ENCODE measurements around the gene COX6B2.

COX6B2 gene

DNA sequence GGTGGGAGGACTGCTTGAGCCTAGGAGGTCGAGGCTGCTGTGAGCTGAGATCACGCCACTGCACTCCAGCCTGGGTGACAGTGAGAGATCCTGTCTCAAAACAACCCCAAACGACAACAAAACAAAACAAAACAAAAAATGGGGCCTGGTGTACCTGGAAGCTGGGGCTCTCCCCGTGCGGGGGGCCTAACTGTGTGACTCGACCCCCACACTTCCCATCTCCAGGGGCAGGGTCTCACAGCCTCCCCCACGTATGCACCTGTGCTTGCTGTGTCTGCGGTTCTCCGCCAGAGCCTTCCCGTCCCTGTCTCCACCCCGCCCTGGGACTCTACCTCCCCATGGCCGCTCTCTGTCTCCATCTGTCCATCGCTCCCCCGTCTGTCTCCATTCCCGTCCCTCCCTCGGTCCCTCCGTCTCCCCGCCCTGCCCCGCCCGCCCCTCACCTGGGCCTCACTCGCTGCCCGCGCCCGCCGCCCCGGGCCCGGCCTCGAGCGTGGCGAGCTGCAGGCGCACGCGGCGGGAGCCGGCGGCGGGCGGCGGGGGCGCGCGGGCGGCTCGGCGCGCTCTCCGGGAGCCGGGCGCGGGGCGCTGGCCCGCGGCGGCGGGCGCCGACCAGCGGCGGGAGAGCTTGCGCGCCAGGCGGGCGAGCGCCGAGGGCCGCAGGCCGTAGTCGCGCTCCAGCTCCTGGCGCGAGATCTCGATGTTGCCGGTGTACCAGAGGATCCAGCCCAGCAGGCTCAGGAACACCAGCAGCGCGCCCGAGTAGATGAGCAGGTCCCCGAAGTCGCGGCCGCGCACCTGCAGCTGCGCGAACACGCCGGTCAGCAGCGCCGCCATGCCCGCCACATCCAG lies 29.0 kb upstream of the COX6B2 start:
- peak in 1 of 2 experiments; percentile 21 for DNase-seq (ENCODE audit: low read depth in 2 of 2)

DNA sequence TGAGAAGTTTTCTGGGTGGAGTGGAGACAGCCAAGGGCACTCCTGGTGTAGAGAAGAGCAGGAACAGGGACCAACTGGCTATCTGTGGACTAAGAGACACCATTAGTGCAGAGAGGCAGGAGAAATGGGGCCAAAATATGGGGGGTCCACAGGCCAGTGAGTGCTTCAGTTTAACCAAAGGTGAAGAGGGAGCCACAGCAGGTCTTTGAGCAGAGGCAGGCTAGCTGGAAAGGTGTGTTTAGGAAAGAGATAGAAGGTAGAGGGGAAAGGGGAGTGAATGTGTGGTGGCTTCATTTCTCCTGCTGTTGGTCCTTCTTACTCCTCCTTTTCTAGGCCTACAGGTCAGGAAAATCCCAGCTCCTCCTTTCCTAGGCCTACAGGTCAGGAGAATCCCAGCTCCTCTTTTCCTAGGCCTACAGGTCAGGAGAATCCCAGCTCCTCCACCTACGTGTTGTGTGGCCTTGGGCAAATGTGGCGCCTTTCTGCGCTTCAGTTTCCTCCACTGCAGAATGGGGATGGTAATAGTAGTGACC lies 28.1 kb upstream of the COX6B2 start:
- DNase-seq (ENCODE audit: low read depth in 2 of 2): no peak

DNA sequence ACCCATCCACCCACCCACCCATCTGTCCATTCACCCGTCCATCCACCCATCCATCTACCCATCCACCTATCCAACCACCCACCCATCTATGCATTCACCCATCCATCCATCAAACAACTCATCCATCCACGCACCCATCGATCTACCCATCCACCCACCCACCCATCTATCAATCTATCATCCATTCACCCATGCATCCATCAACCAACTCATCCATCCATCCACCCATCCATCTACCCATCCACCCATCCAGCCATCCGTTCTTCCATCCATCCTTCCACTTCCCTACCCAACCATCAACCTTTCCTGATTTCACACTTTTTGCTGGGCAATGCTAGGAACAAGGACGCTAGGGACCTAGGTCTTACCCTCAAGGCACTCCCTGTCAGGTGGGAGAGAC lies 27.5 kb upstream of the COX6B2 start:
- no peak for DNase-seq (ENCODE audit: low read depth in 2 of 2)

DNA sequence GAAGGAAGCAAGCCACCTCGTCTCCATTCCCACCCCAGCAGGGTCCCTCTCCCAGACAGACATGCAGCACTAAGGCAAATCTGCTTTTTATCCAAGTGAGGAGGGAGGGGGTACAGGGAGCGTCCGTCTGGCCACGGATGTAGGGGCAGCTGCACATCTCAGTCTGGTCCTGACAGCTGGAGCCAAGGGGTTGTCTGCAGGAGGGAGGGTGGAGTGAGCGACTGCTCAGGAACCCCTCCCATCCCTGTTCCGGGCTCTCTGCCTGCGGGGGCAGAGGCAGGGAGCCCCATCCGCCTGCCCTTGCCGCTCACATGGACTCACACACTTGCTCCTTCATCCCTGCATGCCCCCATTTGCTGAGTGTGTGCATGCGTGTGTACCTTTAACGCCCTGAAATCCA lies 24.7 kb upstream of the COX6B2 start:
- no peak for DNase-seq (ENCODE audit: low read depth in 2 of 2)

DNA sequence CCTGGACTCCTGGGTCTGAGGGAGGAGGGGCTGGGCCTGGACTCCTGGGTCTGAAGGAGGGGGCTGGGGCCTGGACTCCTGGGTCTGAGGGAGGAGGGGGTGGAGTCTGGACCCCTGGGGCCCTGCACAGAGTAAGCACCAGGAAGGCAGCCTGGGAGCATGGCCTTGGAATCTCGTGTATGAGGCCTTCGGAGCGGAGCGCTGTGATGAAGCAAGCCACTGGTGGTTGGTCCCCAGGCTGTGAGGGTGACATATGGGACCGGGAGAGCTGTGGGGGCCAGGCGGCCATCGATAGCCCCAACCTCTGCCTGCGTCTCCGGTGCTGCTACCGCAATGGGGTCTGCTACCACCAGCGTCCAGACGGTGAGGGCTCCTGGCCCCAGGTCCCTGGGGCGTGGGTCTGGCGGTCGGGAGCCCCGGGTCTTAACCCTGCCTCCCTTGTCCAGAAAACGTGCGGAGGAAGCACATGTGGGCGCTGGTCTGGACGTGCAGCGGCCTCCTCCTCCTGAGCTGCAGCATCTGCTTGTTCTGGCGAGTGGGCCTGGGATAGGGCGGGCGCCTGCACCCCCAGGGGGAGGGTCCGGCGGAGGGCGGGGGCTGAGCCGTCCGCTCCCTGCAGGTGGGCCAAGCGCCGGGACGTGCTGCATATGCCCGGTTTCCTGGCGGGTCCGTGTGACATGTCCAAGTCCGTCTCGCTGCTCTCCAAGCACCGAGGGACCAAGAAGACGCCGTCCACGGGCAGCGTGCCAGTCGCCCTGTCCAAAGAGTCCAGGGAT lies 23.0 kb upstream of the COX6B2 start:
- no peak for DNase-seq (ENCODE audit: low read depth in 2 of 2)

DNA sequence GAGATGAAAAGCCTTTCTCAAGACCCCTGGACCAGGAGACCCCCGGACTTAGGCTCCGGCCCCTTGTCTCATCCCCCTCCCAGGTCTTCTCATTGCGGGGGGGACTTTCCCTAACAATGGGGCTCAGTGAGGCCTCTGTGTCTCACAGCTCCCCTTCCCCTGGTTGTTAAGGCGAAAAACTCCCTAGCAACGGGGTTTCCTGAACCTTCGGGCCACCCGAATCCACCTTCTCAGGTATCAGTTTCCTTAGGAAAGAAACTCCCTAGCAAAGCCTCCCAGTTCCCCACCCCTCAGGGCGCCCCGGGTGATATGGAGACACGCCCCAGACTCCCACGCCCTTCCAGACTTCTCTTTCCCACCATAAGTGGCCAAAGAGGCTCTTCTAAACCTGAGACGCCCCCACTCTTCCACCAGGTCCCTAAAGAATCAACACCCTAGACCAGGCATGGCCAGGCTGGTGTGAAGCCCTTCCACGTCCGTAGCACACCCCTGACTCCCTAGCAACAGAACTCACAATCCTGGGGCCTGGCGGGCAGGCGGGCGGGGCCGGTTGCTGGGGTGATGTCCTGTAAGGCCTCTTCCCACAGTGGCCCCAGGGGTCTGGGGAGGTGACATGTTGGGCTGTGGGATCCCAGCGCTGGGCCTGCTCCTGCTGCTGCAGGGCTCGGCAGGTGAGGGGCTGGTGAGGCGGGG lies 21.9 kb upstream of the COX6B2 start, which contains the start of gene TMEM190:
TMEM190 (plus strand) TSS at position 586 of the 693 bp plus-strand sequence; CDS start at position 614, 28 bp downstream.
- no peak for DNase-seq (ENCODE audit: low read depth in 2 of 2)

DNA sequence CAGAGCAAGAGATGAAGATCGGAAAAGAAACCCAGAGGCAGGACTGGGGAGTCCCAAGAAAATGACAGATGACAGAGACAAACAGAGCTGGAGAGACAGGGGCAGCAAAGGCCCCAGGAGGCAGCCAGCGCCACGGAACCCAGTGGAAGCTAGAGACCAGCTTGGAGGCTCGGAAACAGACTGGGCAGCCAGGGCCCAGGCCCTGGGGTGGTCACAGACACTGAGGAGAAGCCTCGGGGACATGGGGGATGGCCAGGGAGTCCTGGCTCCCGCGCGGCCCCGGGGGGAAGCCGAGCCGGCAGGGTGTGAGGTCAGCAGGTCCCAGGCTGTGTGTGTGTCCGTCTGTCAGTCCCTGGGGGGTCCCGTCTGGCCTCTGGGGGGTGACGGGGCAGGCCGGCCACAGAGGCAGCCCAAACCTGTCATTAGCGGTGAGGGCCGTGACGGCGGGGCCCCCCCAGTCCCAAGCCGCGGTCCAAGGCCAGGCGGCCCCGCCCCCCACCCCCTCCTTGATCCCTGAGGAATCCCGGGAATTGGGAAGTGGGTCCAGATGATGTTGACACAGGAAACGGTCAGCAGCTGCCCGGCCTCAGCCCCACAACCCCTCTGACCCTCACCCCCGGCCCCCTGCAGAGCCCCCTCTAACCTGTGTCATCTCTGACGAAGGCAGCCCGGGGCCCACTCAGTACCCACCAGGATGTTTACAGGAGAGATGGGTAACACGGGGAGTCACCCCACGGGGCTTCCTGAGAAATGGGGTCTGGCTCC lies 19.7 kb upstream of the COX6B2 start:
- DNase-seq (ENCODE audit: low read depth in 2 of 2): no peak

DNA sequence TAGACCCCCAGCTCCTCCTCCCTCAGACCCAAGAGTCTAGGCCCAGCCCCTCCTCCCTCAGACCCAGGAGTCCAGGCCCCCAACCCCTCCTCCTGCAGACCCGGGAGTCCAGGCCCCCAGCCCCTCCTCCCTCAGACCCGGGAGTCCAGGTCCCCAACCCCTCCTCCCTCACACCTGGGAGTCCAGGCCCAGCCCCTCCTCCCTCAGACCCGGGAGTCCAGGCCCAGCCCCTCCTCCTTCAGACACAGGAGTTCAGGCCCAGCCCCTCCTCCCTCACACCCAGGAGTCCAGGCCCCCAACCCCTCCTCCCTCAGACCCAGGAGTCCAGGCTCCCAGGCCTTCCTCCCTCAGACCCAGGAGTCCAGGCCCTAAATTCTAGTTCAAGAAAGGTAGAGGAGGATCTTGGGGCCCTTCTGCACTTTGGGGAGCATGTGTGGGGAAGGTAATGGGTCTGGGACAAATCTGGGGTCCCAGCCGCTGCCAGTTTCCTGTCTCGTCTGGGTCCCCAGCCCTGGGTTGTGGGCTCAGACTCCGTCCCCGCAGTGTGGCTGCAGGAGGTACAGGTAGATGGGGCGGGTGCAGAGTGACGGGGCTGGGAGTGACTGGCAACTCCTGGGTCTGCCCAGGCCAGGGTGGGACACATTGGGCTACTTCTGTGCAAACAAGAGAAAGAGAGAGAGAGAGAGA lies 18.9 kb upstream of the COX6B2 start:
- DNase-seq (ENCODE audit: low read depth in 2 of 2): no peak

DNA sequence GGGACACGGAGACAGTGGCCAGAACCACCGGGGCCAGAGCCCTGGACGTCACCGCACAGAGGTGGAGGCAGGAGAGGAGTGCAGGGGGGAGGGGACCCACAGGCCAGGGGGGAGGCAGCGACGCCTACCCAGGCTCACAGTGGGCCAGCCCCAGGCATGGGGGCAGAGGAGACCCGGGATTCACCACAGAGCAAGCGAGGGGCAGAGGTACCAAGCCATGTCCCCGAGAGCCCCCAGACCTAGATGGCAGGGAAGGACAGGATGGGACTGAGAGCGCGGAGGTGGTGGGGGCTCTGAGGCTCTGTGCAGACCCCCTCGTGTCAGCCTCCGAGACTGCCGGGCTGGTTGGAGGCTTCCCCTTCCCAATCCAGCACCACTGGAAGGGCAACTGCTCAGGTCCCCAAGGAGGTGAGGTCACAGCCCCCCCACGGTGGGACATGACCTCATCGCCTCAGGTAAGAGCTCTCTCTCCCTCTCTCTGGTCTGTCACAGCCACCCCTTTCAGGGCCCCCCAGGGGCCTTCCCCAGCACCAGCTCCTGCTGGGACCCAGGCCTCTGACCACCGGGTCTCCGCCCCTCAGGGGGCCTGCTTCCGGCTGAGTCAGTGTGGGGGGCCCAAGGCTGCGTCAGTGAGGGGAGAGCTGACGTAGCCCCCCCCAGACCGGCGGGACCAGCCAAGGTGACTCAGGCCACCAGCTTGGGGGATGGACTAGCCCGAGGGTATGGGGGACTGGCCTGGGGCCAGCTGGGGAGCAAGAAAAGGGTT lies 18.0 kb upstream of the COX6B2 start:
- DNase-seq (ENCODE audit: low read depth in 2 of 2): peak in 1 of 2 experiments; percentile 24

DNA sequence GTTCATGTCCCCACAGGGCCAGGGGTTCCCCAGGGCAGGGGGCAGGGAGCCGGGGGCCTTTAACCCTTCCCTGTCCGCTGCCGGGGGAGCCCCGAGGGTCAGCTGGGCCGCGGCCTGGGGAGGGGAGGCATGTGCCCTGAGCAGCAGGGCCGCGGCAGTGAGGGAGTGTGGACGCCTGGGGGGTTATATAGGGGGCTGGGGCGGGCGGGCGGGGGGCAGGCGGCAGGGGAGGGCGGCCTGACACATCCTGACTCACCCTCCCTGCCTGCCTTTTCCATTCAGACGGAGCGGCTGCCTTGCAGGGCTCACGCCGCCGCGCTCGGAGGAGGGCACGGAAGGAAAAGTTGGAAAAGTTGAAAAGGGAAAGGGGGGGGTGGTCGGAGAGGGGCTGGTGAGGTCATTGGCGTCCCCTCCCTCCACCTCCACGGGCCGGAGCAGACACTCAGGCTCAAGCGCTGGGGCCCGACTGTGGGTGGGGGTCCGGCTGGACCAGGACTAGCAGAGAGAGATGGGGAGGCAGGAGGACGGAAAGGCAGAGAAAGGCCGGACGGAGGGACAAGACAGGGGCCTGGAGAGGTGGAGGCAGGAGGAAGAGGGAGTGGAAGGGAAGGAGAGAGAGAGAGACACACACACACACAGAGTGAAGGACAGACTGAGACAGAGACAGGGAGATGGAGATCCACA lies 15.9 kb upstream of the COX6B2 start, which contains the start of gene IL11:
IL11 (minus strand) TSS at position 159 of the 684 bp plus-strand sequence; CDS start at position 6, 153 bp downstream.
- DNase-seq (ENCODE audit: low read depth in 2 of 2): peak in 1 of 2 experiments; percentile 14

DNA sequence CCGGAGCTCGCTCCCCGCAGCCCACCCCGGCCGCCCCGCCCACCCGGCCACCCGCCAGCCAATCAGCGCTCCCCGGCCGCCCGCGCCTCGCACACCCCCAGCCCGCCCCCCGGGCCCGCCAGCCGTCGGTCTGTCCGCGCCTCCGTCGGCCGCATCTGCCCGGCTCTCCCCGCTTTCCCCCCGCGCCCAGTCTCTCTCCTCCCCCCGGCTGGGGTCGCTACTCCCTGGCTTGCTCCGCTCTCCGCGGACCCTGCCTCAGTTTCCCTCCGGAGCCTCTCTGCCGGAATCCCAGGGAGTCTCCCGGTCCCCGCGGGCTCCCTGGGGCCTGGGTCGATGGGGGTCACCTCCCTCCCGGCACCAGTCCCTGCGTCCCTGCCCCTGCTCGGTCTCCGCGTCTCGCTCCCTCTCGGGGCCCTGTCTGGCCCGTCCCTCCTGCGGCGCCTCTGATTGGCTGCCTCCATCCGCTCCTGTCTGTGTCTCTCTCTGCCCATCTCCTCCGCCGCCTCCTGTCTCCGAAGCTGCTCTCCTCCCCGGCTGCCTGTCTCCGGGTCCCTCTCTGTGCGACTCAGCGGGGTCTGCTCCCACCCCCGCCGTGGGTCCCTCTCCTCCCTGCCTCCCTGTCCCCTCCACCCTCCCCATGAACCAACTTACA lies 15.3 kb upstream of the COX6B2 start:
- peak; percentile 31 to 42 for DNase-seq (ENCODE audit: low read depth in 2 of 2)

DNA sequence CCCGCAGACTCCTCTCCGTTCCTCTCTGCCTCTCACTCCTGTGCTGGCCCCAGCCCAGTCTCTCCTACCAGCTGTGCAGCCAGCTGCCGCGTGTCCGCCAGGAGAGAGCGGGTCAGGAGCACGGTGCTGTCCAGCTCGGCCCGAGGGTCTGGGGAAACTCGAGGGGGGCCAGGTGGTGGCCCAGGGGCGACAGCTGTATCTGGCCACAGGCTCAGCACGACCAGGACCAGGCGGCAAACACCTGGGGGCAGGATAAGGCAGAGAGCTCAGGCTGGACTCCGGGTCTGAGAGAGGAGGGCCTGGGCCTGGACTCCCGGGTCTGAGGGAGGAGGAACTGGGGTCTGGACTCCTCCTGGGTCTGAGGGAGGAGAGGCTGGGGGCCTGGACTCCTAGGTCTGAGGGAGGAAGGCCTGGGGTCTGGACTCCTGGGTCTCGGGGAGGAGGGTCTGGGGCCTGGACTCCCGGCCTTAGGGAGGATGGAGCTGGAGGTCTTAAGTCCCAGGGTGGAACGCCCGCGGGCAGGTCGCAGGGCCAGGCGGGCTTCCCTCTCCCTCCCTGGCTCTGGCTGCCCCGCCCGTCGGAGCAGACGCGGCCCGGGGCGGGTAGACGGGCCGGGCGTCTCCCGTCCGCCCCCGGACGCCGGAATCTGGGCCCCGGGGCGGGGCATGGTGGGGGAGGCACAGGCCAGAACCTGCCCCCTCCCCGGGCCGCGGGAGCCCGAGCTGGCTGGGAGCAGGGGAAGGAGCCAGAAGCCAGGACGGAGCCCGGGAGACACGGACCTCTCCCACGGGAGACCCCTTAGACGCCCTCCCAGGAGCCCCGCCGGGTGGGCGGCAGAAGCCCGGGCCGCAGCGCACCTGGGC lies 14.4 kb upstream of the COX6B2 start:
- peak in 1 of 2 experiments; percentile 31 for DNase-seq (ENCODE audit: low read depth in 2 of 2)

DNA sequence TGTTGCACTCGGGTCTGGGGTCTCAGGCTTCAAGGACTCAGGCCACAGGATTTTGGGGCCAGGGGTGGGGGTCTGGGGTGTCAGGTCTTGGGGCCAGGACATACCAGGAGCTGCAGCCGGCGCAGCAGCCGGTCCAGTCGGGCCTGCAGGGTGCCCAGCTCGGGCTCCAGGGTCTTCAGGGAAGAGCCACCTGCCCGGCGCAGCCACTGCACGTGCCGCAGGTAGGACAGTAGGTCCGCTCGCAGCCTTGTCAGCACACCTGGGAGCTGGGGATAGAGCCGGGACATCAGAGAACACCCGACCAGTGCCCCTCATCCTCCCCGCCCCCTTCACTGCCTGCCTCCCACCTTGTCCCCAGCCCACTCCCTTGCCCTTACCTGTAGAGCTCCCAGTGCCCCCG lies 13.6 kb upstream of the COX6B2 start:
- no peak for DNase-seq (ENCODE audit: low read depth in 2 of 2)

DNA sequence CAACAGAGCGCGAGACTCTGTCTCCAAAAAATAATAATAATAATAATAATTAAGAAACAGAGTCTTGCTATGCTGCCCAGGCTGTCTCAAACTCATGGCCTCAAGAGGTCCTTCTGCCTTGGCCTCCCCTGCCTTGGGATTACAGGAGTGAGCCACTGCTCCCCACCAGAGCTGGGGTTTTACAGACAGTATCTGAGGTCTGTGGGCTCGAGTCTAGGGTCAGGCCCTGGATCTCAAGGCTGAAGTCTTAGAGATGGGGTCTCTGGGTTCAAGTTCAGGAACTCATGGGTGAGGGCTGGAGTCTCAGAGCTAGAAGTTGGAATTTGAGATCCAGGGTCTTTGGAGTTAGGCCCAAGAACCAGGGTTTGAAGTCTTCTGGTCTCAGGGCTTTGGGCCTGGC lies 12.3 kb upstream of the COX6B2 start:
- DNase-seq (ENCODE audit: low read depth in 2 of 2): no peak

DNA sequence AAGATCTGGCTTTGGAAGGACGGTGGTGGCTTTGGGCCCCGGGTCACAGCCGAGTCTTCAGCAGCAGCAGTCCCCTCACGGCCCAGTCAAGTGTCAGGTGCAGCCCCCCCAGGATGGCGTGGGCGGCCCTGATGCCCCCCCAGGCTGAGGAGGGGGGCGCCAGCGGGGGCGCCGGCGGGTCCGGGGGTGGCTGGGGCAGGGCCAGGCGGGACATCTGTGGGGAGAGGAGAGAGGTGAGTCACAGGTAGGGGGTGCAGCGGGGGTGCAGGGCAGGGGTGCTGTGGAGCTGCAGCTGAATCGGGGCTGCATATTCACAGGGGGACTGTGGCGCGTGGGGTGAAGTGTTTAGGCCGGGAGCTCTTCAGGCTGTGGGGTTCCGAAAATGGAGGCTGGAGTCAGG lies 11.4 kb upstream of the COX6B2 start:
- no peak for DNase-seq (ENCODE audit: low read depth in 2 of 2)

DNA sequence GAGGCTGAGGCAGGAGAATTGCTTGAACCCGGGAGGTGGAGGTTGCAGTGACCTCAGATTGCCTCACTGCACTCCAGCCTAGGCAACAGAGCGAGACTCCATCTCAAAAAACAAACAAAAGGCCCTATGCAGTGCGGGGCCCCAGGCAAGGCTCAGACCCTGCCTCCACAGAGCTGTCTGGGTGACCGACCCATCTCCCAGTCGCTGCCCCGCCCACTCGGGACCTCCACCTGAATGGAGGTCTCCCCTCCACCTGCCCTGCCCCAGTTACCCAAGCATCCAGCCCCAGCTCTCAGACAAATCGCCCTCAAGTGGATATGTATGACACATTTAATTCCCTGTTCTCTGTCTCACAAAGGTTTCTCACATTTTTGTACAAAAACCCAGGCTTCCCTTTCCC lies 10.7 kb upstream of the COX6B2 start:
- DNase-seq (ENCODE audit: low read depth in 2 of 2): no peak

DNA sequence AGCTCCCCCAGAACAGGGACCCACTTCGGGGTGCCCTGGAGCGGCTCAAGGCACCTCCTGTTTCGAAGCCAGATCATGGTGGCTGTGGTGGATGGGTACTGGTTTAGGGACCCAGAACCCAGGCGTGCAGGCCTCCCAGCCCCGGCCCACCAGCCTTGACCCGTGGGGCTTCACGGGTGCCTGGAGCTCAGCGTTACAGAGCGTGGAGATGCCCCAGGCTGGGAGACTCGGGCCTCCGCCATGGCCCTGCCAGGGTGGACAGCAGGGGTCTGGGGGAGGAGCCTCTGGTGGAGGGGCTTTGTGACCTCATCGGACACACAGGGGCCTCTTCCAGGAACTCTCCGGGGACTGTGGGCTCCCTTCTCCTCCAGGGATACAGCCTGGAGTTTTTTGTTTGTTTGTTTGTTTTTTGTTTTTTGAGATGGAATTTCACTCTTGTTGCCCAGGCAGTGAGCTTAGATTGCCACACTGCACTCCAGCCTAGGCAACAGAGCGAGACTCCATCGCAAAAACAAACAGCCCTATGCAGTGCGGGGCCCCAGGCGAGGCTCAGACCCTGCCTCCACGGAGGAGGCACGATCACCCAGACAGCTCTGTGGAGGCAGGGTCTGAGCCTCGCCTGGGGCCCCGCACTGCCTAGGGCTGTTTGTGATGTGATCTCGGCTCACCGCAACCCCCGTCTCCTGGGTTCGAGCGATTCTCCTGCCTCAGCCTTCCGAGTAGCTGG lies 8.6 kb upstream of the COX6B2 start, which contains the start of gene GARIN5B:
GARIN5B (minus strand) TSS at position 271 of the 727 bp plus-strand sequence; CDS start at position 77, 194 bp downstream.
- DNase-seq (ENCODE audit: low read depth in 2 of 2): no peak
